Fibroblast of pulmonary artery (primary cell): ENCODE measurements around the gene AGER.

ENCODE experiments used
- DNase-seq: peaks from one replicate; pipeline ENCODE4 v3.0.0-alpha.2; 2010; ENCODE audit warnings: low read depth
- H3K4me3 ChIP-seq: replicated peaks from 2 replicates; pipeline ENCODE4 v1.5.1; 2011; ENCODE audit warnings: low read depth, mild to moderate bottlenecking, control low read depth, low read length, moderate library complexity
- TF ChIP-seq, protein P1 (sequence below): IDR thresholded peaks from 2 replicates; pipeline ENCODE4 v1.5.1; 2011; ENCODE audit warnings: mild to moderate bottlenecking, control low read depth, low read length, inconsistent platforms; ENCODE audit errors: missing control alignments

AGER gene

DNA sequence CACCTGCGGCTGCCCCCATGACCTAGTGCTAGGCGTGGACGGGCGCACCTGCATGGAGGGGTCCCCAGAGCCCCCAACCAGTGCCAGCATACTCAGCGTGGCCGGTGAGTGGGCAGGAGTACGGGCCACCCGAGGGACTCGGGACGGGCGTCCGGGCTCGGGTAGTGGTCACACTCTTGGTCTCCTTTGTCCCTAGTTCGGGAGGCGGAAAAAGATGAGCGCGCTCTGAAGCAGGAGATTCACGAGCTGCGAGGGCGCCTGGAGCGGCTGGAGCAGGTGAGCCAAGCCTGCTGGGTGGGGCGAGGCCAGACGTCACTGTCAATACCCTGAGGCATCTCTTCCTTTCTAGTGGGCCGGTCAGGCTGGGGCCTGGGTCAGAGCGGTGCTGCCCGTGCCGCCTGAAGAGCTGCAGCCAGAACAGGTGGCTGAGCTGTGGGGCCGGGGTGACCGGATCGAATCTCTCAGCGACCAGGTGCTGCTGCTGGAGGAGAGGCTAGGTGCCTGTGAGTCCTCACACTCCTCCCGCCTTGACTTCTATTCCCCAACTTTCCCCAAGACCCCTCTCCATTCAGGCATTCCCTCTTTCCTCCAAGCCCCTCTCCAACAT is 16.8 kb downstream of the AGER start:
- H3K4me3 ChIP-seq: no peak overlapping the region
- DNase-seq: no peak
- TF ChIP-seq, protein P1, sequence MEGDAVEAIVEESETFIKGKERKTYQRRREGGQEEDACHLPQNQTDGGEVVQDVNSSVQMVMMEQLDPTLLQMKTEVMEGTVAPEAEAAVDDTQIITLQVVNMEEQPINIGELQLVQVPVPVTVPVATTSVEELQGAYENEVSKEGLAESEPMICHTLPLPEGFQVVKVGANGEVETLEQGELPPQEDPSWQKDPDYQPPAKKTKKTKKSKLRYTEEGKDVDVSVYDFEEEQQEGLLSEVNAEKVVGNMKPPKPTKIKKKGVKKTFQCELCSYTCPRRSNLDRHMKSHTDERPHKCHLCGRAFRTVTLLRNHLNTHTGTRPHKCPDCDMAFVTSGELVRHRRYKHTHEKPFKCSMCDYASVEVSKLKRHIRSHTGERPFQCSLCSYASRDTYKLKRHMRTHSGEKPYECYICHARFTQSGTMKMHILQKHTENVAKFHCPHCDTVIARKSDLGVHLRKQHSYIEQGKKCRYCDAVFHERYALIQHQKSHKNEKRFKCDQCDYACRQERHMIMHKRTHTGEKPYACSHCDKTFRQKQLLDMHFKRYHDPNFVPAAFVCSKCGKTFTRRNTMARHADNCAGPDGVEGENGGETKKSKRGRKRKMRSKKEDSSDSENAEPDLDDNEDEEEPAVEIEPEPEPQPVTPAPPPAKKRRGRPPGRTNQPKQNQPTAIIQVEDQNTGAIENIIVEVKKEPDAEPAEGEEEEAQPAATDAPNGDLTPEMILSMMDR: no peak

DNA sequence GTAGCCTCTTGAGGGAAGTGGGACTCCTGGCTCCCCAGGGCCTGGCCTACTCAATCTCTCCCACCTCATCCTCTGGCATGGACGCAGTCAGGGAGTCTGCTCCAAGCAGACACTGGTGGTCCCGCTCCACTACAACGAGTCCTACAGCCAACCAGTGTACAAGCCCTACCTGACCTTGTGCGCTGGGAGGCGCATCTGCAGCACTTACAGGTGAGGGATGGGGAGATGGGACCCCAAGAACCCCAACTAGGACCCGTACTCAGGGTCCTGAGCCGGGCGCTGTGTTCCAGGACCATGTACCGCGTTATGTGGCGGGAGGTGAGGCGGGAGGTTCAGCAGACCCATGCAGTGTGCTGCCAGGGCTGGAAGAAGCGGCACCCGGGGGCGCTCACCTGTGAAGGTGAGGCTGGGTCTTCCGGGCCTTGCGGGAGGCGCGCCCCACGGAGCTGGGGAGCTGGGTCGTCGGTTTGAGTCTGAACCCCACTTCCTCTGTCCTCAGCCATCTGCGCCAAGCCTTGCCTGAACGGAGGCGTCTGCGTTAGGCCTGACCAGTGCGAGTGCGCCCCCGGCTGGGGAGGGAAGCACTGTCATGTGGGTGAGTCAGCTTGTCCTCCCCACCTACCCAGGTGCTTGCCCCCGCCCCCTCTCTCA is 17.5 kb downstream of the AGER start:
- no peak for DNase-seq
- TF ChIP-seq, protein P1: no peak
- no peak overlapping the region for H3K4me3 ChIP-seq

DNA sequence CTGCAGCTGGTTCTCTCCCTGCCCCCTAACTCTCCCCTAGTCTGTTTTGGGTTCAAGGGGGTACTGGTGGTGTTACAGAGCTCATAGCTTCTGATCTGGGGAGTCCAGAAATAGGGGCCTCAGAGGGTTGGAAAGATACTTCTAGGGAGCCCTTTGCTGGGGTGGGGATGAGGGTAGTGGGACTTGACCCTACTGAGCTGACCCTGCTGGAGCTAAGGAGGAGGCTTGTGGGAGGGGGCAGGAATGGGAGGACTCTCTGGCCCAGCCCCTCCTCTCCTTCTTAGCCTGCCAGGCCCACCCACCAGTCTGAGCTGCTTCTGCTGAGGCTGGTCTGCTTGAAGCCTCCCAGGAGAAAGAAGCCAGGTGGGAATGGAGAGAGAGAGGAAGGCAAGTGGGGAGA is 19.8 kb downstream of the AGER start, which contains the start of gene EGFL8:
TSS of gene EGFL8 (plus strand) at position 301 of the 400 bp plus-strand sequence. CDS start 1,571 bp downstream, outside the sequence.
- H3K4me3 ChIP-seq: no peak within 1 kb of the TSS
- TF ChIP-seq, protein P1: no peak
- DNase-seq: no peak

DNA sequence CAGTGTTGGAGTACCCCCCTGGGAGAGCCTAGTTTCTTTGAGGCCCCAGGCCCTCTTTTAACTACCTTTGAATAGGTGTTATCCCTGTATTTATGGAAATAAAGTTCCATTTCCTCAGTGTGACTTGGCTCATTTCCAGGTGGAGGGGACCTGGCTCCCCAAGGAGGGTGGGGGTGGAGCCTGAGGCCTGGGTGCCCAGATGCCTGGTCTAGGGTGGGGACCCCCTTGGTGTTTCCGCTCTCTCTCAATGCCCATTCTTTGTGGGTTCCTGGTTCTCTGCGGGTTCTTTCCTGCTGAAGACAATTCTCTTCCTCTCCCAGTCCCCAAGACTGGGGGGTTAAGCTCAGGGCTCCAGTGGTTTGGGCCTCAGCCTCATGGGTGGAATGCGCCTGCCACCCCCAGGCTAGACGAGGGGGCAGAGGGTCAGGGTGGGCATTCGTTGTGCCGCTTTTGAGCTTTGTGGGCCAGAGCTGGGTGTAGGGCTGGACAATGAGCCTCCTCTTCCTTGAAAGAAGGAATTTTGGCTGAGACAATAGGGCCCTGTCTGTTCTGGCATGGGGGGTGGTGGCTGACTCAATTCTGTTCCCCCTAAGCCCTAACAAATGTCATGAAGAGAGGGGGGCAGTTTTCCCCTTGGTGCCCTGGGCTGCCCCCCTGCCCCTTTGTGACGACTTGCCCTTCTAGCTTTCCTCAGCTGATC is 20.3 kb downstream of the AGER start:
- H3K4me3 ChIP-seq: no peak overlapping the region
- no peak for DNase-seq
- TF ChIP-seq, protein P1: no peak

DNA sequence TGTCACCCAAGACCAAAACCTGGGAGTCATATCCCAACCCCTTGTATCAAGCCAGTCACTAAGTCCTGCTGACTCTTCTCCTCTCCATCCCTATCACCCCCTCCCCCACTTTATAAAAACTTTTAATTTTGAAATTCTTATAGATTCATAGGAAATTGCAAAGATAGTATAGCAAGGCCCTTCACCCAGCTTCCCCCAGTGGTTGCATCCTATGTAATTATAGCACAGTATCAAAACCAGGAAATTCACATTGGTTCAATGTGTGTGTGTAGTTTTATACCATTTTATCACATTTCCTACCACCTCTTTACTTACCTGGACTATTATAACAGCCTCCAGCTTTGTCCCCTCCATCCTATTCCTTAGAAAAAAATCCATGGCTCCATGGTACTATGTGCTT is 26.0 kb downstream of the AGER start:
- DNase-seq: no peak
- TF ChIP-seq, protein P1: no peak
- H3K4me3 ChIP-seq: no peak overlapping the region

DNA sequence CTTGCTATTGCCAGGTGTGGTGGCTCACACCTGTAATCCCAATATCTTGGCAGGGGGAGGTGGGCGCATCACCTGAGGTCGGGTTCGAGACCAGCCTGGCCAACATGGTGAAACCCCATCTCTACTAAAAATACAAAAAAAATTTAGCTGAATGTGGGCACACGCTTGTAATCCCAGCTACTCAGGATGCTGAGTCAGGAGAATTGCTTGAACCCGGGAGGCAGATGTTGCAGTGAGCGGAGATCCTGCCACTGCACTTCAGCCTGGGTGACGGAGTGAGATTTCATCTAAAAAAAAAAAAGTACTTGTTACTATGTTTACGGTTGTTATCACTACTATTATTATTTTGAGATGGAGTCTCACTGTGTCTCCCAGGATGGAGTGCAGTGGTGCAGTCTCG is 27.2 kb downstream of the AGER start:
- no peak for DNase-seq
- TF ChIP-seq, protein P1: no peak
- no peak overlapping the region for H3K4me3 ChIP-seq
